ENCODE results near the gene ZDHHC11. TPM values are rescaled to one million over a fixed set of nuclear protein-coding genes. Genes with fewer than 3 reads are reported as not detected.

The ZDHHC11 gene
- total and polyA plus RNA-seq, 2 experiments from 2014 or later = 8.0 to 29.1 TPM

GRCh38 chr5:881551-881935, 30.8 kb upstream of the ZDHHC11 start:
- DNase-seq (ENCODE audit: low spot score) (no peak), ATAC-seq (no peak)
- H3K27ac ChIP-seq (ENCODE audit: low read depth) = no peak overlapping the region
- no peaks in the 10 kb centered on the region for H3K27me3 ChIP-seq (ENCODE audit: insufficient read depth)
- H3K9me3 Mint-ChIP-seq = peaks cover 6% of the 10 kb centered on the region
- no peak for TF ChIP-seq CREB1 (CRISPR knock-in tag; IDR thresholded peaks at IDR 0.05; ENCODE audit: low read depth)
- TF ChIP-seq ZNF331 (CRISPR knock-in tag; IDR thresholded peaks at IDR 0.05; ENCODE audit: low read depth) = no peak
- no peak for TF ChIP-seq EZH2phosphoT487 (IDR thresholded peaks at IDR 0.05; ENCODE audit: unreplicated experiment)
- TF ChIP-seq CTCF (conservative IDR thresholded peaks at IDR 0.05; ENCODE audit: low read depth in 2 of 2) = no peak
- no peak for TF ChIP-seq REST (IDR thresholded peaks at IDR 0.05; ENCODE audit: unreplicated experiment)
- TF ChIP-seq ZNF114 (CRISPR knock-in tag; IDR thresholded peaks at IDR 0.05) = no peak
- TF ChIP-seq JUNB (IDR thresholded peaks at IDR 0.05; ENCODE audit: unreplicated experiment) = no peak
- no peak for TF ChIP-seq ETS1 (IDR thresholded peaks at IDR 0.05)
- H3K27ac Mint-ChIP-seq = no peak overlapping the region
- no peaks in the 10 kb centered on the region for H3K4me1 ChIP-seq (ENCODE audit: insufficient read depth)
- no peak overlapping the region for H3K4me2 ChIP-seq
- H3K27me3 Mint-ChIP-seq (ENCODE audit: insufficient read depth, low read depth, poor library complexity) = peaks cover 19% of the 10 kb centered on the region
- H3F3A ChIP-seq (replicated peaks; ENCODE audit: low read depth) = peaks cover 8% of the 10 kb centered on the region; the same call in 1 of the 2 replicates
- peaks cover 34% of the 10 kb centered on the region for H3K36me3 ChIP-seq (ENCODE audit: insufficient read depth)
- no peak overlapping the region for H3K4me3 Mint-ChIP-seq
- no peaks in the 10 kb centered on the region; the same call in 2 of the 3 replicates for H3K4me1 Mint-ChIP-seq
- no peaks in the 10 kb centered on the region for H3K9me2 ChIP-seq (ENCODE audit: insufficient read depth)
- peaks cover 54% of the 10 kb centered on the region for H3K79me2 ChIP-seq (replicated peaks; ENCODE audit: insufficient read depth)
- H3K4me3 ChIP-seq = no peak overlapping the region
- peaks cover 80% of the 10 kb centered on the region for H3K36me3 Mint-ChIP-seq (ENCODE audit: low read depth)
- H2AFZ ChIP-seq = no peak overlapping the region
- peaks cover 24% of the 10 kb centered on the region for H4K20me1 ChIP-seq (replicated peaks; ENCODE audit: insufficient read depth)
